Erythroblast (primary cell): ENCODE measurements around the gene DAGLA.

Experiments
- GATA1 ChIP-seq: IDR thresholded peaks from 2 replicates; pipeline ENCODE4 v1.6.1; 2011; ENCODE audit warnings: low read depth, mild to moderate bottlenecking, control low read depth, low read length, moderate library complexity
- POLR2A ChIP-seq: IDR thresholded peaks from 2 replicates; pipeline ENCODE4 v1.6.1; 2011; ENCODE audit warnings: mild to moderate bottlenecking, low read length

GRCh38 chr11:61766353-61766841, 86.2 kb downstream of the DAGLA start:
- TF ChIP-seq POLR2A (no peak), GATA1 (no peak)
